Caco-2 (cell line): Measurements from ENCODE around the gene PGGHG. TPM values are rescaled to one million over a fixed set of nuclear protein-coding genes. Genes with fewer than 3 reads are reported as not detected.

Experiments used
- BruUV-seq: library from RNA; stranded (reverse); fragments of 400-500 nt; replicated peaks from 2 replicates; lab custom pipeline; 2021; lab: Mats Ljungman, UMichigan
- CTCF ChIA-PET: fragments of 300-600 bp; sonication (Branson Sonifier 250); formaldehyde crosslinking; loops from one replicate; lab custom pipeline; 2022; ENCODE audit warnings: antibody characterized with exemption; lab: Charles Lee
- POLR2A ChIA-PET: fragments of 300-600 bp; sonication (Branson Sonifier 250); formaldehyde crosslinking; loops from one replicate; lab custom pipeline; 2022; ENCODE audit warnings: antibody characterized with exemption; lab: Charles Lee
- DNase-seq, 2 experiments: peaks; one replicate each; pipeline versions ENCODE4 v3.0.0 to v3.0.0-alpha.2; 2020 to 2022
- H3K27me3 ChIP-seq: replicated peaks from 2 replicates; pipeline ENCODE4 v1.6.0; 2011; ENCODE audit warnings: low read length; ENCODE audit not compliant: control insufficient read depth, insufficient read depth
- H3K36me3 ChIP-seq: 2 replicates; pipeline ENCODE4 v1.5.1; 2011; ENCODE audit warnings: low read length; ENCODE audit not compliant: control insufficient read depth, insufficient read depth
- H3K4me1 ChIP-seq: fragments of 250-450 bp; sonication (Bioruptor Pico); 2 replicates; pipeline ENCODE4 v1.5.1; 2020; ENCODE audit warnings: mild to moderate bottlenecking
- H3K4me3 ChIP-seq: 2 replicates; pipeline ENCODE4 v1.5.1; 2011; ENCODE audit warnings: low read depth, mild to moderate bottlenecking, control low read depth, low read length
- H3K9me3 ChIP-seq: fragments of 250-450 bp; sonication (Bioruptor Pico); 2 replicates; pipeline ENCODE4 v1.5.1; 2020; ENCODE audit warnings: mild to moderate bottlenecking, moderate library complexity
- H3K27ac Mint-ChIP-seq: one replicate; pipeline ENCODE4 v1.8.0; 2022; ENCODE audit warnings: mixed read lengths; ENCODE audit not compliant: unreplicated experiment
- H3K27me3 Mint-ChIP-seq: one replicate; pipeline ENCODE4 v1.8.0; 2022; ENCODE audit warnings: mixed read lengths; ENCODE audit not compliant: insufficient read depth, unreplicated experiment
- H3K36me3 Mint-ChIP-seq: one replicate; pipeline ENCODE4 v1.8.0; 2022; ENCODE audit warnings: mild to moderate bottlenecking, mixed read lengths; ENCODE audit not compliant: insufficient read depth, unreplicated experiment
- H3K4me1 Mint-ChIP-seq: one replicate; pipeline ENCODE4 v1.8.0; 2022; ENCODE audit warnings: low read depth, mixed read lengths; ENCODE audit not compliant: unreplicated experiment
- H3K4me3 Mint-ChIP-seq: one replicate; pipeline ENCODE4 v1.8.0; 2022; ENCODE audit warnings: mild to moderate bottlenecking, moderate library complexity, mixed read lengths; ENCODE audit not compliant: unreplicated experiment
- H3K9me3 Mint-ChIP-seq: one replicate; pipeline ENCODE4 v1.8.0; 2022; ENCODE audit warnings: mixed read lengths; ENCODE audit not compliant: unreplicated experiment
- CTCF ChIP-seq, 2 experiments: fragments of 200-600 bp in 1 of 2; IDR thresholded peaks; 1 replicate in 1 of 2; 2 replicates in 1 of 2; pipeline versions ENCODE4 v1.5.1 to v1.8.0; 2011 to 2022; ENCODE audit warnings: antibody characterized with exemption in 1 of 2, control low read depth in 1 of 2, inconsistent platforms in 1 of 2, low read depth in 1 of 2, low read length in 1 of 2, mild to moderate bottlenecking in 1 of 2, moderate library complexity in 1 of 2; ENCODE audit not compliant: insufficient read depth in 1 of 2, severe bottlenecking in 1 of 2, unreplicated experiment in 1 of 2
- intact Hi-C: fragments of 100-400 bp; cut with micrococcal nuclease; formaldehyde crosslinking; loops from one replicate; pipeline ENCODE4 v1.10.0; 2022; ENCODE audit not compliant: unreplicated experiment
- total RNA-seq: library from RNA; stranded (reverse); gene quantifications from 2 replicates; pipeline ENCODE4 v1.2.3, GENCODE V29; 2022

PGGHG gene
- total RNA-seq, 1 experiment from 2014 or later: 59.6 TPM

DNA sequence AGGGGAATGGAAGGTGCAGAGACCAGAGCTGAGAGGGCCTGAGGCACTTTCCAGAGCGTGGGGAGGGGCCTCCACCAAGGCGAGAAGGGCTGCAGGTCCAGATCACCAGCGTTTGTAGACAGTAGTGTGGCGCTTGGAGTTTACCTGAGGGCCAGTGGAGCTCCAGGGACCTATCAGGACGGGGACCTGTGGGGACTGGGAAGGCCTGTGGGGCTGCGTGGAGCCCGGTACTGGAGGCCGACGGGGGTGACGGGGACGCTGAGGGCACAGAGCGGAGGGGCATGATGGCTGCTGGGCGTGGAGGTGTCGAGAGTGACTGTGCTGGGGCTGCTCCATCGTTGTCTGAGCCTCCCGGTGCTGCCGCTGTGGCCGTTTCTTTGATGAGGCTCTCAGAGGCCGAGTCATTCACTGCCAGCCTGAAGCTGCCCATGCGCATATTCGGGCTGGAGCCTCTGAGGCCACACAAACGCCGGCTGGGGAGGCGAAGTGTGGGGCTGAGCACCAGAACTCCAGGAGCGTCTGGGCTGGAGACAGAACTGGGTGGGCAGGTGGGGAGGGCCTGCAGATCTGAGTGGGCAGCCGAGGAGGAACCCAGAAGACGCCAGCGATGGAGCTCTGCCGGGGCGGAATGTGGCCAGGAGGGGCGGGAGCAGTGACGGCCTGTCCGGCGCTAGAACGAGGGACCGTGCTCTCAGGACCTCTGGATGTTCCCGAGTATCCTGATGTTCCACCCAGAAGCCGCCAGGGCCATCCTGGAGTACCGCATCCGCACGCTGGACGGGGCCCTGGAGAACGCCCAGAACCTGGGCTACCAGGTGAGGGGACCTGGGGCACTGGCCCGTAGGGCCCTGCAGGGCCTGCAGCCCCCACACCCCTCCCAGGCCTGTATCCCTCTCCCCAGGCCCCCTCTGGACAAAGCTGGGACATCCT is 2.6 kb downstream of the PGGHG start:
- ChIA-PET CTCF (no interaction called here), POLR2A (no interaction called here)

DNA sequence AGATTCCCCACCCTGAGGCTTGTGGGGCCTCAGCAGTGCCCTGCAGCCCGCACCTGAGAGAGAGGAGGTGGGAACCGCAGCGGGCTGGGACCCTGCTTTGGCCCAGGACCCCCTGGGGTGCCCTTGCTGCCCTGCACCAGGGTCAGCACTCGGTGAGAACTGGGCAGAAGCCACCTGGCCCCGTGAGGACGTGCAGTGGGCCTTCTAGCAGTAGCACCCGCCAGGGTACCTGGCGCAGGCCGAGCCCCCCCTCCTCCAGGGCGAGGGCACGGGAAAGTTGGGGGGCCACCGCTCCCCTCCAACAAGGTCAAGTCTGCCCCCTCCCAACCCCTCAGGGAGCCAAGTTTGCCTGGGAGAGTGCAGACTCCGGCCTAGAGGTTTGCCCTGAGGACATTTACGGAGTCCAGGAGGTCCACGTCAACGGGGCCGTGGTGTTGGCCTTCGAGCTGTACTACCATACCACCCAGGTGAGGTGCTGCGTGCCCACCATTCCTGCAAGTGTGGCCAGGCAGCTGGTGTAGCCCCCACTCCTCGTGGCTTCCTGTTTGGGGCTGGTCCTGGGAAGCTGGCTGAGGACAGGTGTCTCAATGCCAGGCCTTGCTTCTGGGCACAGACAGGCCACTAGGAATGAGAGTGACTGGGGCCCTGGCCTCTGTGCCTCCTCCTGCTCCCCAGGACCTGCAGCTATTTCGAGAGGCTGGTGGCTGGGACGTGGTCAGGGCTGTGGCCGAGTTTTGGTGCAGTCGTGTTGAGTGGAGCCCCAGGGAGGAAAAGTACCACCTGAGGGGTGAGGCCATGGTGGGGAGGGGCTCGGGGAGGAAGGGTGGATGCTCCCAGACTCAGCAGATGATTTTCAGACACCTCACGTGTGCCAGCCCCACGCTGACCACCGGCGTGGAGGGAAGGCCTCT is 3.5 kb downstream of the PGGHG start:
- no peak overlapping the region for H3K27ac Mint-ChIP-seq
- no peaks in the 10 kb centered on the region for H3K27me3 ChIP-seq
- POLR2A ChIA-PET: no interaction called here

More for the DNA sequence above, 2.6 kb downstream of the PGGHG start:
- BruUV-seq: no TSS peak
- H3K27me3 Mint-ChIP-seq: no peaks in the 10 kb centered on the region
- H3K27me3 ChIP-seq: no peaks in the 10 kb centered on the region
- peak in 1 of 2 experiments; percentile 26 for DNase-seq
- no peak overlapping the region for H3K4me3 Mint-ChIP-seq
- no peak for TF ChIP-seq CTCF (IDR thresholded peaks at IDR 0.05; ENCODE audit: insufficient read depth in 1 of 2, low read depth in 1 of 2, low read length in 1 of 2, severe bottlenecking in 1 of 2, unreplicated experiment in 1 of 2)
- intact Hi-C loops: no loop called here
- H3K9me3 ChIP-seq: no peaks in the 10 kb centered on the region
- peaks cover 27% of the 10 kb centered on the region for H3K36me3 Mint-ChIP-seq
- H3K4me3 ChIP-seq: no peak overlapping the region
- no peaks in the 10 kb centered on the region for H3K36me3 ChIP-seq
- peaks cover 7% of the 10 kb centered on the region for H3K4me1 Mint-ChIP-seq
- no peaks in the 10 kb centered on the region for H3K9me3 Mint-ChIP-seq
- H3K4me1 ChIP-seq: peaks cover 7% of the 10 kb centered on the region
- H3K27ac Mint-ChIP-seq: no peak overlapping the region

More for the DNA sequence above, 3.5 kb downstream of the PGGHG start:
- intact Hi-C loops: no loop called here
- Histone ChIP-seq H3K36me3 (no peaks in the 10 kb centered on the region), H3K4me3 (no peak overlapping the region), H3K9me3 (no peaks in the 10 kb centered on the region), H3K4me1 (peaks cover 7% of the 10 kb centered on the region)
- H3K9me3 Mint-ChIP-seq: no peaks in the 10 kb centered on the region
- H3K27me3 Mint-ChIP-seq: no peaks in the 10 kb centered on the region
- TF ChIP-seq CTCF (IDR thresholded peaks at IDR 0.05; ENCODE audit: insufficient read depth in 1 of 2, low read depth in 1 of 2, low read length in 1 of 2, severe bottlenecking in 1 of 2, unreplicated experiment in 1 of 2): no peak
- H3K4me3 Mint-ChIP-seq: no peak overlapping the region
- H3K36me3 Mint-ChIP-seq: peaks cover 34% of the 10 kb centered on the region
- no peak for DNase-seq
- CTCF ChIA-PET: no interaction called here
- BruUV-seq: no TSS peak
- no peaks in the 10 kb centered on the region for H3K4me1 Mint-ChIP-seq
